Stimulated activated CD4-positive, alpha-beta T cell treated with anti-CD3 and anti-CD28 coated beads, Interleukin-4, amount 100 ng/mL, for 24 hours (primary cell): ENCODE results near the gene SP110.

Experiments
- DNase-seq: peaks from one replicate; pipeline ENCODE4 v3.0.0-alpha.2; 2020

SP110 gene

GRCh38 chr2:230164139-230164538 is 55.6 kb downstream of the SP110 start:
- DNase-seq, result no peak

GRCh38 chr2:230162981-230163380 is 56.8 kb downstream of the SP110 start:
- DNase-seq, result no peak

- DNase-seq, result no peak
Observed at GRCh38 chr2:230161184-230161583, 58.6 kb downstream of the SP110 start.

- peak; percentile 57 for DNase-seq
Observed at GRCh38 chr2:230160112-230160660, 59.6 kb downstream of the SP110 start.

- no peak for DNase-seq
Observed at GRCh38 chr2:230158468-230158867, 61.3 kb downstream of the SP110 start.

GRCh38 chr2:230156782-230157699 is 62.7 kb downstream of the SP110 start:
- DNase-seq, result no peak

- no peak for DNase-seq
Observed at GRCh38 chr2:230155359-230155758, 64.4 kb downstream of the SP110 start.

- no peak for DNase-seq
Observed at GRCh38 chr2:230153390-230153976, 66.3 kb downstream of the SP110 start.

GRCh38 chr2:230152334-230152733 is 67.5 kb downstream of the SP110 start:
- DNase-seq, result no peak

GRCh38 chr2:230144355-230144754 is 75.4 kb downstream of the SP110 start:
- no peak for DNase-seq

GRCh38 chr2:230140667-230141066 is 79.1 kb downstream of the SP110 start:
- no peak for DNase-seq

GRCh38 chr2:230137902-230138539 is 81.8 kb downstream of the SP110 start:
- DNase-seq, result no peak

GRCh38 chr2:230135130-230135525 is 84.7 kb downstream of the SP110 start:
- no peak for DNase-seq

GRCh38 chr2:230134496-230135129 is 85.2 kb downstream of the SP110 start:
- DNase-seq, result no peak

GRCh38 chr2:230131366-230131765 is 88.4 kb downstream of the SP110 start:
- DNase-seq, result no peak

- DNase-seq, result no peak
Observed at GRCh38 chr2:230130668-230131364, 89.0 kb downstream of the SP110 start.

- no peak for DNase-seq
Observed at GRCh38 chr2:230129343-230129742, 90.4 kb downstream of the SP110 start.

GRCh38 chr2:230128623-230129342 is 91.0 kb downstream of the SP110 start:
- no peak for DNase-seq

- no peak for DNase-seq
Observed at GRCh38 chr2:230127195-230127594, 92.6 kb downstream of the SP110 start.

GRCh38 chr2:230124757-230125431 is 94.9 kb downstream of the SP110 start:
- no peak for DNase-seq

GRCh38 chr2:230124235-230124634 is 95.5 kb downstream of the SP110 start:
- no peak for DNase-seq
